ENCODE results near the gene AKAP1.

The AKAP1 gene, protein sequence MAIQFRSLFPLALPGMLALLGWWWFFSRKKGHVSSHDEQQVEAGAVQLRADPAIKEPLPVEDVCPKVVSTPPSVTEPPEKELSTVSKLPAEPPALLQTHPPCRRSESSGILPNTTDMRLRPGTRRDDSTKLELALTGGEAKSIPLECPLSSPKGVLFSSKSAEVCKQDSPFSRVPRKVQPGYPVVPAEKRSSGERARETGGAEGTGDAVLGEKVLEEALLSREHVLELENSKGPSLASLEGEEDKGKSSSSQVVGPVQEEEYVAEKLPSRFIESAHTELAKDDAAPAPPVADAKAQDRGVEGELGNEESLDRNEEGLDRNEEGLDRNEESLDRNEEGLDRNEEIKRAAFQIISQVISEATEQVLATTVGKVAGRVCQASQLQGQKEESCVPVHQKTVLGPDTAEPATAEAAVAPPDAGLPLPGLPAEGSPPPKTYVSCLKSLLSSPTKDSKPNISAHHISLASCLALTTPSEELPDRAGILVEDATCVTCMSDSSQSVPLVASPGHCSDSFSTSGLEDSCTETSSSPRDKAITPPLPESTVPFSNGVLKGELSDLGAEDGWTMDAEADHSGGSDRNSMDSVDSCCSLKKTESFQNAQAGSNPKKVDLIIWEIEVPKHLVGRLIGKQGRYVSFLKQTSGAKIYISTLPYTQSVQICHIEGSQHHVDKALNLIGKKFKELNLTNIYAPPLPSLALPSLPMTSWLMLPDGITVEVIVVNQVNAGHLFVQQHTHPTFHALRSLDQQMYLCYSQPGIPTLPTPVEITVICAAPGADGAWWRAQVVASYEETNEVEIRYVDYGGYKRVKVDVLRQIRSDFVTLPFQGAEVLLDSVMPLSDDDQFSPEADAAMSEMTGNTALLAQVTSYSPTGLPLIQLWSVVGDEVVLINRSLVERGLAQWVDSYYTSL

DNA sequence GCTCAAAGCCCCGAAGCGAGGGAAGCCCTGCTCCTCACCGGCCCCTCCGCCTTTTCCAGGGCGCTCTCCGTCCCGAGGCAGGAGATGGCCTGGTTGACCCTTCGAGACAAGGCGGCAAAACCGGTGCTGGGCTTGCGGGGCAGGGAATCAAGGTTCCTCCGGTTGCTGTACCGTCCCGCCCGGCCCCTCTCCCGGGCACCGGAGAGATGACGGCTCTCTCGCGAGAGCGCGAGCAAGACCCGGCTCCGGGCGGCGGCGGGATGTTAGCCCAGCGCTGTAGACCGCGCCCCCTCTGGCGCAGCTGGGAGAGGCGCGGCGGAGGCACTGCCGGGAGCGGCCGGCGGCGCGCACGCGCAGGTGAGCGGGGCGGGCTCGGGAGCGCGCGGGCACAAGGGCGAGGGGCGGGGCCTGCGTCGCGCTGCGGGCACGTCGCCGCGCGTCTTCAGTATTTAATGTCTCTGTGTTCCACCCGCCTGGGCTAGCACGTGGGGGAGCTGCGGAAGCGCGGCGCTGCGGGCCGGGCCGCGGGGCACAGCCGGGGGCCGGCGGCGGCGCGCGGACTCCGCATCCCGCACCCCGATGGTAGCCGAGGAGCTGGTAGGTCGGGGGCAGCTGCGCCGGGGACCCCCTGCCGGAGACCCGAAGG lies at the start of gene AKAP1:
AKAP1 (plus strand) TSS at position 445 of the 646 bp plus-strand sequence. CDS start 20,219 bp downstream, outside the sequence.
- peak; percentile 95 for DNase-seq (ENCODE audit: low spot score)

DNA sequence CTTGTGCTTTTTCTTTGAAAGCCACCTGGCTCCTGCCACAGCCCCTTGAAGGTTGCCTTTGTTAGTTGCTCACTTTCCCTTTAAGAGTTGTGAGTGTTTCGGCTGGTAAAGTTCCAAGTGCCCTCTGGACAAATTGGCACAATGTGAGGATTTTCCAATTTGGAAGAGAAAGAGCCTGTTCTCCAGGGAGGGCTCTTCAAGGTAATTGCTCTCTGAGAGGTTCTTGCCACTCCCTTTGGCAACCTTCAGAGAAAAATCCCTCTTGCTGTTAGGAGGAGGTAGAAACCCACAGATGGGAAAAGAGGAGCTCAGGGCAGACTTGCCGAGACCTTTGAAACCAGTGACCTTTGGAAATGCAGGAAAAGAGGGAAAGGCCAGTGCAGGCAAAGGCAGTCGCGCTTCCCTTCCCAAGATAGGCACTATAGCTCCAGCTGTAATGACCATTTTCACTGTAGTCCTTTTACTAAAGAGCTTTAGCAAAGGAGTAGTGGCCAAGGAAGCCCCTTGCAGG lies 49.0 kb upstream of the AKAP1 start:
- no peak for DNase-seq (ENCODE audit: low spot score)

DNA sequence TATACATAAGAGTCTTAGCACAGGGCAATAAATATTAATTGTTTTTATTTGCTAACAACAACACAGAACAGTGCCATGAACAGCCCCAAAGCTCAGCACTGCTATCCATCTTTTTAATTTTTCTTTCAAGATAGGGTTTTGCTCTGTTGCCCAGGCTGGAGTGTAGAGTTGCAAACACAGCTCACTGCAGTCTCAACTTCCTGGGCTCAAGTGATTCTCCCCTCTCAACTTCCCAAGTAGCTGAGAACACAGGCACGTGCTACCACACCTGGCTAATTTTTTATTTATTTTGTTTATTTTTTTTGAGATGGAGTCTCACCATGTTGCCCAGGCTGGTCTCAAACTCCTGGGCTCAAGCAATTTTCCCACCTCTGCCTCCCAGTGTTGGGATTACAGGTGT lies 47.6 kb upstream of the AKAP1 start:
- no peak for DNase-seq (ENCODE audit: low spot score)

DNA sequence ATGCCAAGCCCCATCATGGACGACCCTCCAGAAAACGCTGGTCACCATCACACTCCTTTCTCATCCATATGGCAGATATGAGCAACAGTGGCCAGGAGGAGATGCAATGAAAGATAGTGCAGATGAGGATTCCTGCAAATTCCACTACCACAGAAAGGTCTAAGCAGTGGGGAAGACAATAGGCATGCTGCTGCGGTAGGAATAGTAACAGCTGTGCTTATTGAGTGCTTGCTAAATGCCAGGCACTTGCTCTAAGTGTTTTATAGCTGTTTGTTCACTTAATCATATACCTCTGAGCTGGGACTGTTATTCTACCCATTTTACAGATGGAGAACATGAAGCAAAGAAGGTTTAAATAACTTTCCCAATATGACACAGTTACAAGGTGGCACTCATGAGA lies 46.6 kb upstream of the AKAP1 start:
- DNase-seq (ENCODE audit: low spot score): no peak

DNA sequence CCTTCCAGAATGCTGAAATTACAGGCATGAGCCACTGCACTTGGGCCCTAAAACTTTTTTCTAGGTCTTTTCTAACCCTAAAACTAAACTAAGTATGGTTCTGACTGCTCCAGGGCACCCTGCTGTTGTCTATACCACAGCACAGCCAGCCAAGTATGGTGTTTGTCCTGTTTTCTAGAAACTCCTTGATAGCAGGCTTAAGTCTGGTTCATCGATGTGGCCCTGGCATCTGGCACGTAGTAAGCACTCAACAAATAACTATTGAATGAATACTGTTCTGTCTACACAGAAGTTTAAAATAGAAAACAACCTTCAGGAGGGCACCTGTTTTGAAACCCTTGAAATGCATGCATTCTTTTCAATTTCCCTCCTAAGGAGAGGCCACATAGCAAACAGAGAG lies 44.5 kb upstream of the AKAP1 start:
- no peak for DNase-seq (ENCODE audit: low spot score)

DNA sequence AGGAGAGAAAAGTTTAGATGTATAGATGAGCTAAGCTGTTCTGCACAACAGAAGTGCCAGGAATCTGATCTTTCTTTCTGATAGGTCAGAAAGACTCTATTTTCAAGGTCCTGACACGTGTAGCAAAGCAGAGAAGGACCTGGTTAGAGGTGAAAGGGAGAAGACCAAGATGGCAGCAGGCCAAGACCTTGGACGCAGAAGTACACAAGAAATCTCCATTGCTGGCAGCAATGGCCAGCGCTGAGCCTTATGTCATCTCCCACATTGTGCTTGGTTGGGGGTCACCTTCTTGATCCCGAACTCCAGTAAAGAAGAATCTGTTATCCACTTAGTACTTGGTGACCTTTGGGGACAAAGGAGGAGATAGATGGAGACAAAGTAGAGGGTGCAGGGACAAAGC lies 41.8 kb upstream of the AKAP1 start:
- no peak for DNase-seq (ENCODE audit: low spot score)

DNA sequence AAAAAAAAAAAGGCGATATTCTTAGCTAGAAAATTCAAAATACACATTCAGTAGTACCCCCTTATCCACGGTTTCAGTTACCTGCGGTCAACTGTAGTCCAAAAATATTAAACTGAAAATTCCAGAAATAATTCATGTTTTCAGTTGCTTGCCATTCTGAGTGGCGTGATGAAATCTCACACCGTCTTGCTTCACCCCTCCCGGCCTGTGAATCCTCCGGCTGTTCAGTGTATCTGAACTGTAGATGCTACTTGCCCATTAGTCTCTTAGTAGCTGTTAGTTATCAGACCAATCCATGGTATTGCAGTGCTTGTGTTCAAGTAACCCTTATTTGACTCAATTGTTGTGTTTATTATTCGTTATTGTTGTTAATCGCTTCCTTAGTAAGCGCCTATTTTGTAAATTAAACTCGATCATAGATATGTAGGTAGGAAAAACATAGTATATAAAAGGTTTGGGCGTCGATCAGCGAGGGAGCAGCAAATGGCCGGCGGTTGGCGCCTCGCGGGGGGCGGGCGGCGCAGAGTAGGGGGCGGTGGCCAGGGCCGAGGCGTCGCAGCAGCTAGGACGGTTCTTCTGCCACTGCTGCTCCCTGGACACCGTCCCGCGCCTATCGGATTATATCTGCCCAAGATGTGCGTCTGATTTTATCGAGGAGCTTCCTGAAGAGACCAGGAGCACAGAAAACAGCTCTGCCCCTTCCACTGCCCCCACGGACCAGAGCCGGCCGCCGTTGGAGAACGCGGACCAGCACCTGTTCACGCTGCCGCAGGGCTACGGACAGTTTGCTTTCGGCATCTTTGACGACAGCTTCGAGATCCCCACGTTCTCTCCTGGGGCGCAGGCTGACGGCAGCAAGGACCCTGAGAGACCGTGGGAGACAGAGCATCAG lies 39.8 kb upstream of the AKAP1 start:
- DNase-seq (ENCODE audit: low spot score): no peak

DNA sequence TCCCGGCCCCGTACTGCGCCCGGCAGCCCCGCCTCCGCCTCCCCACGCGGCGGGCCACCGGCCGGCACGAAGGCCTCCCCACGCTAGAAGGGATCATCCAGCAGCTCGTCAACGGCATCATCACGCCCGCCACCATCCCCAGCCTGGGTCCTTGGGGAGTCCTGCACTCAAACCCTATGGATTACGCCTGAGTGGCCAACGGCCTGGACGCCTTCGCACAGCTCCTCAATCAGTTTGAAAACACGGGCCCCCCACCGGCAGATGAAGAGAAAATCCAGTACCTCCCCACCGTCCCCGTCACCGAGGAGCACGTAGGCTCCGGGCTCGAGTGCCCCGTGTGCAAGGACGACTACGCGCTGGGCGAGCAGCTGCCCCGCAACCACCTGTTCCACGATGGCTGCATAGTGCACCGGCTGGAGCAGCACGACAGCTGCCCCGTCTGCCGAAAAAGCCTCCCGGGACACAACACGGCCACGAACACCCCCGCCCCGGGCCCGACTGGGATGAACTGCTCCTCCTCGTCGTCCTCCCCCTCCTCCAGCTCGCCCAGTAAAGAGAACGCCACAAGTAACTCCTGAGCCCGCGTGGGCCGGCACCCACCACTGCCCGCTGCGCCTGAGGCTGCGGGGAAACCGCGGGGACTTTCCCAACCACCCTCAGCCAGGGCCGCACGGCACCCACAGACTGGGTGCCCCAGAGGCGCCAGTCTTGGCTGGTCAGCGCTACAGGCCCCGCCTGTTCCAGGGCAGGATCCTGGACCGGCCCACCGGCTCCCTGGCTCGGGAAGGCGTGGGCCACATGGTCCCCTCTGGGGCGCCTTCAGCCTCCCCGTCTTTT lies 39.0 kb upstream of the AKAP1 start:
- DNase-seq (ENCODE audit: low spot score): peak; percentile 7

DNA sequence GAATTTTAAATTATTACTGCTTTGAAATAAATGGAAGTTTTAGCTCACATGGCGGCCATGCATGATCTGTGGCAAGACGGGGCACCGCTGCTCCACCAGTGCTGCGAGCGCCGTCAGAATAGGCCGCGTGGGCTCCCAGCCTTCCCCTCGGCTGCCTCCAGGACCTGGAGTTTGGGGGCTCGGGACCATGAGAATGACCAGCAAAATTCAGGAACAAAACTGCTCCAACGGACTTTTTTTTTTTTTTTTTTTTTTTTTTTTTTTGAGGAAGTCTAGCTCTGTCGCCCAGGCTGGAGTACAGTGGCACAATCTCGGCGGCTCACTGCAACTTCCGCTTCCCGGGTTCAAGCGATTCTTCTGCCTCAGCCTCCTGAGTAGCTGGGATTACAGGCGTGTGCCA lies 38.3 kb upstream of the AKAP1 start:
- no peak for DNase-seq (ENCODE audit: low spot score)

DNA sequence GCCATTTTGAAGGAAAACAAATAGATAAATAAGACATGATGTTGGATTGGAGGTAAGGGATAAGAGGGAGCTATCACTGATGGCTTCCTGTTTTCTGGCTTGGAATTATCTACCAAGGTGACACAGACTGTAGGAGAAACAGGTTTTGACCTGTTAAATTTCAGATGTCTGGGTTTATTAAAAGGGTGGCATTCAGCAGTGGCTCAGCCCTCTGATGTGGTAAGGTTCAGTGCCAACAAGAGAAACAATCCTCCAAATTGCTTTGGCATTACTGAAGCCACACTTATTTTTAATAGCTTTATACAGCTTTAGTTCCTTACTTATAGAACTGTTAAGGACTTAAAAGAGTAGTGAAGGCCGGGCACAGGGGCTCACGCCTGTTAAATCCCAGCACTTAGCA lies 37.0 kb upstream of the AKAP1 start:
- no peak for DNase-seq (ENCODE audit: low spot score)

DNA sequence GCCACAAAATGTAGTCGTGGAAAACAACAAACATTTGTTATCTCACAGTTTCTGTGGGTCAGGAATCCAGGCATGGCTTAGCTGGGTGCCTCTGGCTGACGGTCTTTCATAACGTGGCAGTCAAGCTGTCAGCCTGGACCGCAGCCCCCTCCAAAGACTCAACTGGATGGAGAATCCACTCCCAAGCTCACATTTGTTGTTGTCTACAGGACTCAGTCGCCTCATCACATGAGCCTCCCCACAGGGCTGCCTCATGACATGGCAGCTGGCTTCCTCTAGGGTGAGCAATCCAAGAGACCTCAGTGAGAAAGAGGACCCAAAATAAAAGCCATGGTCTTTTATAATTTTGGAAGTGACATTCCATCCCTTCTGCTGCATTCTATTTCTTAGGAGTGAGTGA lies 34.7 kb upstream of the AKAP1 start:
- DNase-seq (ENCODE audit: low spot score): no peak

DNA sequence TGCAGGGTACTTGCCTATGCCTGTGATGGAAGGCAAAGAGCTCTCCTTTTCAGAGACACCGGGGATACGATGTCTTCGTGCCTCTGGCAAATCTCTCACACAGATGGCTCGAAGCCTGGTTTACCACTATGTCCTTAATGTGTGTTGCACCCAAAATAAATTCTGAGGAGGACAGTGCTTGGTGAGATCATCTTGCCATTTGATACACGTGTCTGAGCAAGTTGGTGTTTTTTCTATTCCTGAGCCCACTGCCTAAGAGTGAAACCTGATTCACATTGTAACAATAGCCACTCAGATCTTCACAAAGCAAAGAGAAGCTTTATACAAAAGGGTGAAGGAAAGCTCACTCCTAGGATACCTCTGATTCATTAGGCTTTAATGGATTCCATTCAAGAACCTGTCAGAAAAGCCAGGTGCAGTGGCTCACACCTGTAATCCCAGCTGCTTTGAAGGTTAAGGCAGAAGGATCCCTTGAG lies 33.1 kb upstream of the AKAP1 start:
- no peak for DNase-seq (ENCODE audit: low spot score)

DNA sequence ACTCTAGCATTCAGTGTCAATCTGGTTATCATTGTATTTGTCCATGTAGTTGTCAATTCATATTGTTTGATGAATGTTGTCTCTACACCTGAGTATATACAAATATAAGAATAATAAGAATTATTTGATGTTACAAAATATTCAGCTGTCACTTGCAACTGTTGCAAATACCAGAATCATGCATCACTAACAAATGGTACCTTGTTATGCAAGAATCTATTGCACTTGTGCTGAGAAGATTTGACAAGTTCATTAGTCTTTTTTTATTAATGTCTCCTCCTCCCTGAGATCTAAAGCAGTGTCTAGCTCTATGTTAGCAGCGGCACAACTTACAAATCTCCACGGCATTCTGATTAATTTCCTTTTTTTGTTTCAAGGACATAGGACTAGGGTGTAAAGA lies 22.2 kb upstream of the AKAP1 start:
- DNase-seq (ENCODE audit: low spot score): no peak

DNA sequence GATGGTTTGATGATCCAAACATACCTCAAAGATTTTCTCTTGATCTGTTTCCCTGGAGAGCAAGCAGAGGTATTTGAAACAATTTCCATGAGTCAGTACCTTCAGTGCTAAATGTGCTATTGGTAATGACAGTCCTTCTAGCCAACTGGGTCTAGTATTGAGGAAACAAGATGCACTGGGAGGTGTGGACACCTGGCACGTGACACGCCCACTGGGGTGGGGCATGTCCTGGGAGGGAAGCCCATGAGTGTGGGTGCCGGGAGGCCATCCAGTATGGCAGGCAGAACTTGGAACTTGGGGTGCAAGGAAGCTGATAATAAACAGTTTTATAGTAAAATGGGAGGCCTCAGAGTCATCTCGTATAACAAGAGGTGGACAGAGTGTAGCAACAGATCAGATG lies 17.9 kb upstream of the AKAP1 start:
- DNase-seq (ENCODE audit: low spot score): no peak

DNA sequence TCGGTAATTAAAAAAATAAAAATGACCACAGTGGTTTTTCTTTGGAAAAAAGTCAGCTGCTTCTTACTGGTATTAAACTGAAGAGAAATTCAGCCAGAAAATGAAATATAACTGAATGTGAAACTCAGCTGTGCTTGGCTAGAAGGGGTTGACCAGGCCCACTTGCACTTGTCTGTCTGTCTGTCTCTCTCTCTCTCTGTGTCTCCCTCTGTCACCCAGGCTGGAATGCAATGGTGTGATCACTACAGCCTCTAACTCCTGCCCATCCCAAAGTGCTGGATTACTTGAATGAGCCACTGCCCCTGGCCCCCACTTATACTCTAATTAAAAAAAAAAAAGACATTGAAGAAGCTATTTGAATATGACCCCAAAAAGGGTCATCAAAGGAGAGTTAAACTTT lies 17.3 kb upstream of the AKAP1 start:
- no peak for DNase-seq (ENCODE audit: low spot score)

DNA sequence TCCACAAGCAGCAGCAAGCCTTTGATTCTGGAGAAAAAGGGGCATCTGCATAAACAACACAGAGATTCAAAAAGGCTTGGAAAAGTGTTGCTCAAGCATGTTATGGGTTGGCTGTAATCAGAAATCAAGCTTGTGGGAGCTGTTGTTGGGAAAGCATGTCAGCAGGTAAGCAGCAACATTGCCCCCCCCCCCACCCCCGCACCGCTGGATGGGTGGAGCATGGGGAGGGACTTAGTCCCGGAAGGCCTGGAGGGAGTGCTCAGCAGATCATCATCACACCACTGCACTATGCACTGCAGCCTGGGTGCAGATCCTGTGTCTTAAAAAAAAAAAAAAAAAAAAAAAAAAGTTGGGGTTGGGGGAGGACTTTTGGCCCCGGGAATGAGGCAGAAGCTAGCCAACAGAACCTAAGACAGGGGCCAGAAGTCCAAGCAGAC lies 16.8 kb upstream of the AKAP1 start:
- no peak for DNase-seq (ENCODE audit: low spot score)

DNA sequence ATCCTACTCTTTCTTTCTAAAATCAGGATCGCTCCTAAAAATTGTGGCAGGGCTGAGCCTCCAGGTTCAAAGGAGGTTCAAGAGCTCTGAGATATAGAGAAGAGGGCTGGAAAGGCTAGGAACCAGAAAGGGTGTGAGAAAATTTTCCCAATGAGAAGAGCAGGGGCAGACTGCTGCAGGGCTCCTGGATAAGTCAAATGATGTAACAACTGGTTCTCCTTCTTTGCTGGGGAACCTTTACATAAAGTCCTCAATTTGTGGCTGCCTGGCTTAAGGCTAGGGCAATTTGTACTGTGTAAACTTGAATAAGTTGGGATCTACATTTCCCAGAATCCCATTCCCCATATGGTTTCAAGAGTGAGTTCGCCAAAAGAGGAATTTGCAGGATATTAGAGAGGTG lies 16.3 kb upstream of the AKAP1 start:
- no peak for DNase-seq (ENCODE audit: low spot score)

DNA sequence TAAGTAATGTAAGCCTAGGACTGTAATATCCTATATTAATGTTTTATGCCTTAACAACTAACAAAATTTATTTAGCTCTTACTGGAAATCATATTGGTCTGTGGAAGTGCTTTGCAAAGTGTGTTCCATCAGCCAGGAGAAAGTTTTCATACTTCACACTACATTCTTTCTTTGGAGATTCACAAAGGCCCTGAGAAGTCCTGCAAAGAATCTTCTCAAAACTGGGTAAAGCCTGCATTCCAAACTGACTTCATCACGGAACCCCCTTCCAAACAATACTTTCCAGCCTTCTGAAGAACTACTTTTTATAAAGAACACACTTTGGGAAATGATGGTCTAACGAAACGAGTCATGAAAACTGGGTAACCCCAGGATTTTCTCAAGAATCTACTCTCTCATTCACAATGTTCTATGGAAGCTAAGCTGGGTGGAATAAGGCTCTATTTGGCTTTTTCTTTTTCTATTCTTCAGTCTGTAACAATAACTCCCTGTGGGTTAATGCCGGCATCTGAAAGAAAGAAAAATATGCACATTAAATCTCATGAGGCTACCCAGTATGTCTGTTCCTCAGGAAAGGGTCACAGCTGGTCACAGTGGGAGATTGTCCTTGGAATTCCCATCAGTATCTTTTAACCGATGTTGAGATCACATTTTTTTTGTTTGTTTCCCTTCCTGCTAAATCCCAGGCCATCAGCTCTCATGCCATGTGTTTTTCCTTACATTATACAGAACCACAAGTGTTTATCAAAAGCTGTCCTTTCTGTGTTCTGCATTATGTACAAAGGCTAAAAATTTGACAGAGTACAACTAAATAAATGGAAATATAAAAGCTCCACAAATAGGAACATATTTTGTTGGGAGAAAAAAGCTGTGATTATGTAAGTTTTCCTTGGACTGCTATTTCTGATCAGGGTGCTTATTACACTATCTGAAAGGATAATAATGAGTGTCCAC lies 12.8 kb upstream of the AKAP1 start:
- no peak for DNase-seq (ENCODE audit: low spot score)

DNA sequence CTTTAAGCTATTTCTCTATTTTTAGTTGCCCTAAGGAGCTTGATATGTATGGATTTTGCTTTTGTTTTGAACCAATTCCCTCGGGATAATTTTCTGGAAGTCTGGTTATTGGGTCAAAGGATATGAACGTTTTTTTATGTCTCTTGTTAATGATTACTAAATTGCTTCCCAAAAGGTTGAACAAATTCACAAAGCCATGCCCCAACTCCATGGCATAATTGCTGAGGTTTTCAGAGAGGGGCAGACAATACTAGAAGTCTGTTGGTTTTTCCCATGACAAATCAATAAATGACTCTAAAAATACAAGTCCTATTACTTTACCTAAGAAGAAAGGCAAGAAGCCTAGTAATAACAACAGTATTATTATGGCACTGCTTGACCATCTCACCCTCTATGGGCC lies 11.4 kb upstream of the AKAP1 start:
- no peak for DNase-seq (ENCODE audit: low spot score)
